GM20000 (cell line): ENCODE measurements around the gene CORO1C.

Experiments used
- DNase-seq: peaks from one replicate; pipeline ENCODE4 v3.0.0; 2012; ENCODE audit warnings: low spot score
- TF ChIP-seq, protein P1 (sequence below): IDR thresholded peaks from 2 replicates; pipeline ENCODE4 v1.5.1; 2012; ENCODE audit warnings: mild to moderate bottlenecking, control low read depth; ENCODE audit errors: extremely low read depth, missing control alignments

The CORO1C gene

DNA sequence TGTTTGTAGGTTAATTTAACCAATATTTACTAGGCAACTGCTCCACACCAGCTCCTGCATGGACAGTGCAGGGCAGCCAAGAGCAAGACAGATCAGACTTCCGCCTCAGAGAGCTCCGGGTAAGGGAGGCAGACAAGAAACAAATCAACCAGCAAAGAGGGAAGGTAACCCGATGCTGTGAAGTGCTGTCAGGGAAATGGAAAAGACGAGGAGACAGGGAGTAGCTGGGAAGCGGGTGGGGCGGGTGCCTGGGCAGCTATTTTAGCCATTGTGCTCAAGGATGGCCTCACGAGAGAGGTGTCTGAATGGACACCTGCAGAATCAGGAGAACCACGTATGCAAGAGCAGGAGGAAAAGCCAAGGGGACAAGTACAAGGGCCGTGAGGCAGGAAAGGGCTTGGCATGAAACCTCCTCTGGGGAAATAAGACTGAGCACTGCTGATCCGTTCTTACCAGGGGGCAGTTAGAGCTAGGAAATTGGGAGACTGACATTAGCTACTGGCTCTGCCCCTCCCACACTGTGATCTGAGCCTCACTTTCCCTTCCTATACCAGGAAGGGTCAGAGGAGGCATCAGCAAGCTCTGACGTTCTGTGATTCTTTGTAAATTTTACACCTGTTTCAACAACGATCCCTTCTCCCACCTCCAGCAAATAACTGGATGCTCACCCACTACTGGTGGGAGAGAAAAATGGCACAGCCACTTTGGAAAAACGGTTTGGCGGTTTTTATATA lies 126.9 kb downstream of the CORO1C start:
- DNase-seq = no peak
- TF ChIP-seq, protein P1, sequence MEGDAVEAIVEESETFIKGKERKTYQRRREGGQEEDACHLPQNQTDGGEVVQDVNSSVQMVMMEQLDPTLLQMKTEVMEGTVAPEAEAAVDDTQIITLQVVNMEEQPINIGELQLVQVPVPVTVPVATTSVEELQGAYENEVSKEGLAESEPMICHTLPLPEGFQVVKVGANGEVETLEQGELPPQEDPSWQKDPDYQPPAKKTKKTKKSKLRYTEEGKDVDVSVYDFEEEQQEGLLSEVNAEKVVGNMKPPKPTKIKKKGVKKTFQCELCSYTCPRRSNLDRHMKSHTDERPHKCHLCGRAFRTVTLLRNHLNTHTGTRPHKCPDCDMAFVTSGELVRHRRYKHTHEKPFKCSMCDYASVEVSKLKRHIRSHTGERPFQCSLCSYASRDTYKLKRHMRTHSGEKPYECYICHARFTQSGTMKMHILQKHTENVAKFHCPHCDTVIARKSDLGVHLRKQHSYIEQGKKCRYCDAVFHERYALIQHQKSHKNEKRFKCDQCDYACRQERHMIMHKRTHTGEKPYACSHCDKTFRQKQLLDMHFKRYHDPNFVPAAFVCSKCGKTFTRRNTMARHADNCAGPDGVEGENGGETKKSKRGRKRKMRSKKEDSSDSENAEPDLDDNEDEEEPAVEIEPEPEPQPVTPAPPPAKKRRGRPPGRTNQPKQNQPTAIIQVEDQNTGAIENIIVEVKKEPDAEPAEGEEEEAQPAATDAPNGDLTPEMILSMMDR = no peak

DNA sequence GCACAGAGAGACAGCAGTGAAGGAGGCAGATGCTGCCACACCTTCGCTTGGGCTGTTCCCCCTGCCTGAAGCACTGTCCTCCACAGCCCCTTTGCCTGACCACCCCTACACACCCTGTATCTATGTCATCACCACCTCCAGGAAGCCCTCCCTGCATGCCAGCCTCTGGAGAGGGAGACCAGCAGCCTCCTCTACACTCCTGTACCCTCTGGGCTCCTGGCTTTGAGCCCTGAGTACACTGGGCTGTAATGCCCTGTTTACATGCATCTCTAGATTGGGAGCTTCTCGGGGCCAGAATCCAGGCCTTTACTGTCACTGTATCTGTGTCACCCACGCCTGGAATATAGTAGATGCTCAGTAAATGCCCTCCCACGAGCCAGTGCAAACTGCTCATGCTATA lies 127.6 kb downstream of the CORO1C start:
- no peak for DNase-seq
- TF ChIP-seq, protein P1 = no peak

DNA sequence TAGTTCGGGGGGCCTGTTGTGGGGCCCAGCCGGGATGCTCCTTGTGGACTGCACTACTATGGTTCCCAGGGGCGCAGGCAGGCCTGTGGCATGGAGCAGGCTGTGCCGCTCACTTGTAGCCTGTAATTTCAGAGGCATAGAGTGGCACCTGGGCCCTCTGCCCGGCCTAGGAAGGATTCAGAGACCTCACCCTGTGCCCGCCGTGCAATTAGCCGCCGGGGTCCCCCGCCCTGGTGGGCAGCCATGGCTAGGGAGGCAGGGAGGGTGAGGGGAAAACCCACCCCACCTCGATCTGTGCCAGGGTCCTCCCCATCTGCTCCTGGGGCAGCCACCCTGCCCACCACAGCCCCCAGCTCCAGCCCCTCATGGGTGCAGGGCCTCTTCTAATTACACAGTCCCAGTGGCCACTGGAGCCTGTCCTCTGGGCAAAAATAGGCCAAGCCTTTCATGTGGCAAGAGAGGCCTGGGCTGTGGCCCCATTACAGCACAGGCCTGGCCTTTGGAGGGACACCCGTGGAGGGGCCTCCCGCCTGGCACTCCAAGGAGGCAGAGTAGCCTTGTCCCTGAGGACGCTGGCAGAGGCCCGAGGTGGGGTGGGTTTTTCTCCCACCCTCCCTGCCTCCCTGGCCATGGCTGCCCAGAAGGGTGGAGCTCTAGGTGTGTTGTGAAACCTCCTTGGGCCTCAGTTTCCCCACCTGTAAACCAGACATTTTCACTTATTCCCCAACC lies 128.2 kb downstream of the CORO1C start:
- DNase-seq = no peak
- TF ChIP-seq, protein P1 = no peak

DNA sequence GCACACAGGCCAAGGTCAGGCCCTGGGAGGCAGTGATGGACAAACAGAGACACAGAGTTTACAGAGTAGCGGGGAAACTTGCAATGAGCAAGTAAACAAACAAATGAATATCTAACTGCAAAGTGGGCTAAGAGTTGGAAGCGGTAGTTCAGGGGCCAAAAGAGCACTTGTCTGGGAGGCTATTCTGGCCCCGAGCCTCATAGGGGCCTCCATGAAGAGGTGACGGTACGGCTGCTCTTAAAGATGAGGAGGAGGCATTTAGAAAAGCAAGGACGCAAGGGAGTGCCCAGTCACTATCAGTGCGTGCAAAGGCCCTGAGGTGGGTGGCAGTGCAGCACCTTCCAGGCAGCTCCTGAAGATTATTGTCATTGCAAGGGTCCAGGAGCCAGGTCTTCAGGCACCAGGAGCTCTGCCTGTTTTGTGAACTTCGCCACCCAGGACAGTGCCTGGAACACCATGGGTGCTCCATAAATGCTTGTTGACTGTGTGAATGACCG lies 129.1 kb downstream of the CORO1C start:
- DNase-seq = no peak
- TF ChIP-seq, protein P1 = no peak

DNA sequence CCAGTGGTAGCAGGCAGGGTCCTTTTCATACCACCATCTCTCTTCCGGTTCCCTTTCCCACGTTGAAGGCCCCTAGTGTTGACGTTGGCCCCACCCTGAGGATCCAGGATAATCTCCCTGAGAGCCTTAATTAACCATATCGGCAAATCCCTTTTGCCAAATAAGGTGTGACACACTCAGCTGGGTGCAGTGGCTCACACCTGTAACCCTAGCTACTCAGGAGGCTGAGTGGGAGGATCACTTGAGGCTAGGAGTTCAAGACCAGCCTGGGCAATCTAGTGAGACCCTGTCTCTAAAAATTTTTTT lies 130.7 kb downstream of the CORO1C start:
- DNase-seq = no peak
- TF ChIP-seq, protein P1 = no peak

DNA sequence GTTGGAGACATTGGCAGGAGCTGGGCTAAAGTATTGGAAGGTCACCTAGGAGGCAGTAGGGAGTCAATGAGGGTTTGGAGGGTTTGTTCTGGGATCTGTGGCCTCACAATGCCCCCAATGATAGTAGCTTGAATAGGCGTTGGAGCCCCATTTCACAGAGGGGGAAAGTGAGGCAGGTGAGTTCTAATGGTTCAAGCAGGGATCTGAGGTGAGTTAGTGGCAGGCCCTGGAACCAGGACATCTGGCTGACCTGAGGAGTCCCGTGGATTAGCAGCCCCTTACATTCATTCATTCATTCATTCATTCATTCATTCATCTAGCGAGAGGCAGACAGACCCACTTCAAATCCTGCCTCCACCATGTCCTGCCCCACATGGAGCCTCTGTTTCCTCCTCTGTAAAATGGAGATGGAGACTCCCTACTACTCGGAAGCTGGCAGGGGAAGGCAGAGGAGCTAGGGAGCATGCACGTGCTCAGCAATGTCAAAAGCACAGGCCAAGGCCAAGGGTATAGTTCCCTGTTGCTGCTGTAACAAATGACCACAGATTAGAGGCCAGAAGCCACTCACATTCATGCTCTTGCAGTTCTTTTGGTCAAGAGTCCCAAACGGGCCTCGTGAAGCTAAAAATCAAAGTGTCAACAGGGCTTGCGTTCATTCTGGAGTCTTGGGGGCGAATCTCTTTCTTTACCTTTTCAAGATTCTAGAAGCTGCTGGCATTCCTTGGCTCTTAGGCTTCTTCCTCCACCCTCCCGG lies 131.2 kb downstream of the CORO1C start:
- TF ChIP-seq, protein P1 = no peak
- DNase-seq = no peak

DNA sequence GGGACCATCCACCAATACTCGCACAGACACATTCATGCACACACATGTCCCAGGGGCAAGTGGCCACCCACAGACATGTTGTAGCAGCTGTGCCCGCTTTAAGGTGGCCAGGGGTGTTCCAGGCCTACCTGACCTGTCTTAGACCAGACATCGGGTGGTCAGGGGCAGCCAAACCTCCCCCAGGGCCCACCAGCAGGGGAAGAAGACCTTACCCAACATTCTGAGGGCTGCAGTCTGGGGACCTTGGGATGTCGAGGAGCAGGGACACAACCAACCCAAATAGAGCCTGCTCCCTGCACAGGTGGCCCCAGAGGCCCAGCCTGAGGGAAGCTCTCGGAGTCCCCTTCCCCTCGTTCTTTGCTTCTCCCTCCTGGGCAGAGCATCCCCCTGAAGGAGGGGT lies 131.8 kb downstream of the CORO1C start:
- TF ChIP-seq, protein P1 = no peak
- no peak for DNase-seq
